GM15510 (cell line): Measurements from ENCODE around the gene UGT1A3.

ENCODE experiments used
- POLR2A ChIP-seq: IDR thresholded peaks from 3 replicates; pipeline ENCODE4 v1.6.1; 2011; ENCODE audit warnings: borderline replicate concordance; ENCODE audit not compliant: insufficient read length; ENCODE audit errors: extremely low read depth

The UGT1A3 gene

DNA sequence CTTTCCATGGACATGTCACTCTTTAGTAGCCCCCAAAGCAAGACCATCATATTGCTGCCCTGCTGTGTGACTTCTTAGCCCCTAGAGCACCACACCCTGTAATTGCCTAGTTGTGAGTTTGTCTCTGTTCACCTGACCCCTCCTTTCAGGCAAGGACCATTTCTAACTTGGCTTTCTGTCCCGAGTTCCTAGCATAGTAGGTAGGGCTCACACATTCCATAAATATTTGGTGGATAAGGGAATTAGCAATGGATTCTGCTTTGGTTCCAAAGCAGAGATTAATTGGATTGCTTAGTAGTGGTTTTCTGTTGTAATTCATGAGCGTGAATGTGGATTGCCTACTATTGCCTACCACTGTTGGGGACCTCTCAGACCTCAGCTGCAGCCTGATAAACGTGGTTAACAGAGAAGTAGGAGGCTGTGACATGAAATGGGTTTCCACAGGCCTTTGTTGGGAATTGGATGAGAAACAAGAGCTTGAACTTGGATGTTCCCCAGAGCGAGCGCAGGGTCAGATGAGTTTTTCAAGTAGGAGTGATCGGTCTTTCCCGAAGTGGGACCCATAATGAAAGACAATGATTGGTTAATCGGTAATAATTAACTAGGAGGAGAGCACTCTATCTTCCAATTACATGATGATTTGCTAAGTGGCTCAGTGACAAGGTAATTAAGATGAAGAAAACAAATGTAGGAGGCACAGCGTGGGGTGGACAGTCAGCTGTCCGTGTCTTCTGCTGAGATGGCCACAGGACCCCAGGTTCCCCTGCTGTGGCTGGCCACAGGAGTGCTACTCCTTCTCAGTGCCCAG lies 17.8 kb downstream of the UGT1A3 start:
- TF ChIP-seq POLR2A: no peak

DNA sequence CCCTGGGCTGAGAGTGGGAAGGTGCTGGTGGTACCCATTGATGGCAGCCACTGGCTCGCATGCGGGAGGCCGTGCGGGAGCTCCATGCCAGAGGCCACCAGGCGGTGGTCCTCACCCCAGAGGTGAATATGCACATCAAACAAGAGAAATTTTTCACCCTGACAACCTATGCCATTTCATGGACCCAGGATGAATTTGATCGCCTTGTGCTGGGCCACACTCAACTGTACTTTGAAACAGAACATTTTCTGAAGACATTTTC lies 18.4 kb downstream of the UGT1A3 start:
- TF ChIP-seq POLR2A: no peak

DNA sequence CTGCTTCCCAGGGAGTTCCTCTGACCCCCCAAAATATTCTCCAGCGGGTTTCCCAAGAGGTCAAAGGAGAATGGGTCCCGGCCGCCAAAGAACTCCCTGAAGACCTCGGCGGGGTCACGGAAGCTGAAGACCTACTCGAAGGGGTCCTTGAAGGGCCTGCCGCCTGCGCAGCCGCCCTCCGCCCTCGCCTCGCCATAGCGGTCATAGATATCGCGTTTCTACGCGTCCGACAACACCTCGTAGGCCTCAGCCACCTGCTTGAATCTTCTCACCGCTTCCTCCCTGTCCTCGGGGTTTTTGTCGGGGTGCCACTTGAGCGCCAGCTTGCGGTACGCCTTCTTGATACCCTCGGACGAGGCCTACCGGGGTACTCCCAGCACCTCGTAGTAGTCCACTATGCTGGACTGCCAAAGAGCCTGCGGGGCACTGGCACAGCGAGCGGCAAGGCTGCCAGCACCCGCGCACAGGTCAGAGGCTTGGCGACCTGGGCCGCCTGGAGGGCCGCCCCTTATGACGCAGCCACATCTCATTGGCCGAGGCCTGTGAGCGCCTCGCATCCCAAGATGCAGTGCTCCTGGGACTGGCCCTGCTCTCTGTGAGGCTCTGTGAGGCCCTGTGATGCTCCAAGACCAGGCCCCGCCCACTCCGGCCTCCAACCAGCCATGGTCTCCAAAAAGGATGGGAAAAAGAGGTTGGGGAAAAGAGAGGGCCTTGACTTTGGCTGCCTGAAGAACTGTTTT lies 26.2 kb downstream of the UGT1A3 start:
- no peak for TF ChIP-seq POLR2A

DNA sequence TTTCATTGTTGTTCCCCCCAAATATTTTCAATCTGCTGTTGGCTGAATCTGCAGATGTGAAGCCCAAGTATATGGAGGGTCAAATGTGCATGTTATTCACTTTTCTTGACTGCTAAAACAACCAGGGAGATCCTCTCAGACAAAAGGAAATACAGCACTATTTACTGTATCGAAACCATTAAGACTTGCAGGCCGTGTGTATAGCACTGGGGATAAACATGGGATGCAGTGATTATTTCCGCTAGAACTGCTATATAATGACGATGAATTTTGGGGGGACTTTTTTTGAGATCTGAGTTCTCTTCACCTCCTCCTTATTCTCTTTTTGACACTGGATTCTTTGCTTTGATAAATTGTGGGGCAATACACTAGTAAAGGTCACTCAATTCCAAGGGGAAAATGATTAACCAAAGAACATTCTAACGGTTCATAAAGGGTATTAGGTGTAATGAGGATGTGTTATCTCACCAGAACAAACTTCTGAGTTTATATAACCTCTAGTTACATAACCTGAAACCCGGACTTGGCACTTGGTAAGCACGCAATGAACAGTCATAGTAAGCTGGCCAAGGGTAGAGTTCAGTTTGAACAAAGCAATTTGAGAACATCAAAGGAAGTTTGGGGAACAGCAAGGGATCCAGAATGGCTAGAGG lies 27.7 kb downstream of the UGT1A3 start:
- TF ChIP-seq POLR2A: no peak

DNA sequence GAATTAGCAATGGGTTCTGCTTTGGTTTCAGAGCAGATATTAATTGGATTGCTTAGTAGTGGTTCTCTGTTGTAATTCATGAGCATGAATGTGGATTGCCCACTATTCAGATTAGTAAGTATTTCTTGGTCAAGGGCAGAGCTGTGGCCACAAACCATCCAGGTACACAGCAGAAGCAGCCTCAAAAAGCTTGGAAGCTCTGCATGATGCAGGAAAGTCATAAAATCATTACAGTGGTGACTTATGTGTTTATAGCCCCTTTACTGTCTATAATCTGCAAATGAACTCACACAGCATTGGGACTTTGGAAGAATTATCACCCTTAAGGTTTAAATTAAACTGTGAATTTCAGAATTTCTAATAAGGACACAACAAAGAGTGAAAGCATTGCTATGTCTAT lies 29.3 kb downstream of the UGT1A3 start:
- TF ChIP-seq POLR2A: no peak

DNA sequence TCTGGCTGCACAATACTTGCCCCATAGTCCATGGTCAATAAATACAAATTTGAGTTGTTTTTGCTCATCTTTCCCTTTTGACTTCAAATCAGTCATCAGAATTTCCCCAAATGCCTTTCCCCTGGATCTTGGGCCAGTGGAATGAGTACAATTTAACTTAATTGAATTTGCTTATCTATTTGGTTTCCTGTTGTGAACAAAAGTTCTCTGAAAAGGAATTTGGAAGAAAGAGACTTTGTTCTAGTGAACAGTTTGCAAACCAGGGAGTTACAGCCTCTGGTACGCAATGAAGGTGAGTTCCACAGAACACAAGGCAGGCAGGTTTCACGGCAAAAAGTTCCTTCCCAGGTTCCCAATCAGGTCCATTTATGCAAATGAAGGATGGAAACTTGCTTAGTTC lies 30.0 kb downstream of the UGT1A3 start:
- TF ChIP-seq POLR2A: no peak

DNA sequence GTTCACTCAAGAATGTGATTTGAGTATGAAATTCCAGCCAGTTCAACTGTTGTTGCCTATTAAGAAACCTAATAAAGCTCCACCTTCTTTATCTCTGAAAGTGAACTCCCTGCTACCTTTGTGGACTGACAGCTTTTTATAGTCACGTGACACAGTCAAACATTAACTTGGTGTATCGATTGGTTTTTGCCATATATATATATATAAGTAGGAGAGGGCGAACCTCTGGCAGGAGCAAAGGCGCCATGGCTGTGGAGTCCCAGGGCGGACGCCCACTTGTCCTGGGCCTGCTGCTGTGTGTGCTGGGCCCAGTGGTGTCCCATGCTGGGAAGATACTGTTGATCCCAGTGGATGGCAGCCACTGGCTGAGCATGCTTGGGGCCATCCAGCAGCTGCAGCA lies 31.2 kb downstream of the UGT1A3 start, which contains the start of gene UGT1A1:
Gene UGT1A1, plus strand, starts transcription at position 228 of the 400 bp plus-strand sequence. Its CDS starts 18 bp downstream, at position 246.
- no peak for TF ChIP-seq POLR2A

DNA sequence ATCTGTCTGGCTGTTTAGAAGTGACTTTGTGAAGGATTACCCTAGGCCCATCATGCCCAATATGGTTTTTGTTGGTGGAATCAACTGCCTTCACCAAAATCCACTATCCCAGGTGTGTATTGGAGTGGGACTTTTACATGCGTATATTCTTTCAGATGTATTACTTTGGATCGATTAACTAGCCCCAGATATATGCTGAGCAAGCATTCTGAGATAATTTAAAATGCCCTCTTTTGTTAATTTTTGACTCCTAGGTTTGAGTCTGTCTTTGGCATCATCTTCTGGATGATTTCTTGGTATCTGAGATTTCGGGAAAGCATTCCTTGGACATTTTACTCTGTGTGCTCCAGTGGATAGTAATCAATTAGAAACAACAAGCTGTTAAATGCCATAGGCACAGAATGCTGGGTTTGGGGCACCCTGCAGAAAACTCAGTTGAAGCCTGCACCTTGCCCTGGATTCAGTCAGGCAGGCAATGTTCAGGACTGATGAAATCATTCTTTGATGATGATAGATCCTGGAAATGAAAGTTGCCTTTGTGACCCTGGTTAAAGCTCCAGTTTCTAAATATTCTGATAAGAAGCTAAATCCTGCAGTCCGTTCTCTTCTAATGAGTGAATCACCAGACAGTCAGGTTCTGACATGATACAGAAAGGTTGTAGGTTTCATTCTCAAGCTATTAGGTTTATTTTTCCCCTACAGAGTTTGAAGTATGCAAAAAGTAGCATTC lies 32.4 kb downstream of the UGT1A3 start:
- no peak for TF ChIP-seq POLR2A

GRCh38 chr2:233764264-233764663 lies 35.4 kb downstream of the UGT1A3 start:
- no peak for TF ChIP-seq POLR2A

GRCh38 chr2:233764761-233765160 lies 35.9 kb downstream of the UGT1A3 start:
- no peak for TF ChIP-seq POLR2A

DNA sequence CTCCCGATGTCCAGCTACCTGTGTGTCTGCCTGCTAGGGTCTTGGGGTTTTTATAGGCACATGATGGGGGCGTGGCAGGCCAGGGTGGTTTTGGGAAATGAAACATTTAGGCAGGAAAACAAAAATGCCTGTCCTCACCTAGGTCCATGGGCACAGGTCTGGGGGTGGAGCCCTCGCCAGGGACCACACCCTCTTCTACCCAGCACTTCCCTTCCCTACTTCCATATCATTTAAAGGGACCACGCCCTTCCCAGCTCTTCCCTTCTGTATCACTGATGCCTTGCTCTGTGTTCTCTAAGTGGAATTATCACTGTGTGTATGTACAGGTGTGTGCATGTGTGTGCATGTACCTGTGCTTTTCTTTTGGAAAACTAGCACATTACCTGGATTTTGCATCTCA lies 37.6 kb downstream of the UGT1A3 start:
- TF ChIP-seq POLR2A: no peak

GRCh38 chr2:233768076-233768475 lies 39.2 kb downstream of the UGT1A3 start:
- TF ChIP-seq POLR2A: no peak

DNA sequence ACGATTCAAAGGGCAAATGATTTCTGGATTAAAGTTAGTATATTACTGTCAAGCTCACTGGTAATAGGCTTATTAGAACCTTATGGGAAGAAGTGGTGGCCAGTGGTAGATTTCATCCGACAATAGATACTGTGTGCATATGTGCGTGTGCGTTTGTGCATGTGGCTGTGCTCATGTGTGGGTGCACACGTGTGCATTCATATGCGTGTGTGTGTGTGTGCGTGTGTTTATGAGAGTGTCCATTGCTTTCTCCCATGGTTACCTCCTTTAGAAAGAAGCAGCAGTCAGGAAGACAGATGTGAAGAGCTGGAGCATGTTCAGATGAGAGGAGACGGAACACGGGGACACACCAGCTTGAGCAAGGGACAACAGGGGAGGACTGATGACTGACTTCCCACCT lies 40.4 kb downstream of the UGT1A3 start:
- TF ChIP-seq POLR2A: no peak

GRCh38 chr2:233772153-233772552 lies 43.3 kb downstream of the UGT1A3 start:
- no peak for TF ChIP-seq POLR2A

GRCh38 chr2:233772583-233772982 lies 43.7 kb downstream of the UGT1A3 start:
- no peak for TF ChIP-seq POLR2A
